Neuronal stem cell (in vitro differentiated cells): ENCODE data around the gene KCNA10.

Experiments used
- DNase-seq: peaks from one replicate; pipeline ENCODE4 v3.0.0-alpha.2; 2013; ENCODE audit warnings: low spot score
- H2AFZ ChIP-seq: one replicate; pipeline ENCODE4 v1.6.1; 2013; ENCODE audit warnings: mild to moderate bottlenecking, low read length, inconsistent platforms
- H2AK5ac ChIP-seq: 2 replicates; pipeline ENCODE4 v1.6.1; 2013; ENCODE audit warnings: low read depth, mild to moderate bottlenecking, inconsistent platforms, low read length, moderate library complexity, mixed read lengths
- H2BK120ac ChIP-seq: 2 replicates; pipeline ENCODE4 v1.6.1; 2013; ENCODE audit warnings: low read depth, mild to moderate bottlenecking, inconsistent platforms, low read length, moderate library complexity, mixed read lengths
- H2BK12ac ChIP-seq: one replicate; pipeline ENCODE4 v1.6.1; 2013; ENCODE audit warnings: low read length, inconsistent platforms
- H2BK15ac ChIP-seq: 2 replicates; pipeline ENCODE4 v1.6.1; 2013; ENCODE audit warnings: mild to moderate bottlenecking, low read length, inconsistent platforms, mixed read lengths
- H2BK5ac ChIP-seq: one replicate; pipeline ENCODE4 v1.6.1; 2013; ENCODE audit warnings: inconsistent platforms, mild to moderate bottlenecking, low read length, moderate library complexity
- H3K14ac ChIP-seq: one replicate; pipeline ENCODE4 v1.6.1; 2013; ENCODE audit warnings: low read length, inconsistent platforms
- H3K18ac ChIP-seq: 2 replicates; pipeline ENCODE4 v1.6.1; 2013; ENCODE audit warnings: low read length, inconsistent platforms
- H3K23ac ChIP-seq: 2 replicates; pipeline ENCODE4 v1.6.1; 2013; ENCODE audit warnings: low read depth, mild to moderate bottlenecking, mixed read lengths, low read length, inconsistent platforms; ENCODE audit not compliant: poor library complexity
- H3K27ac ChIP-seq: replicated peaks from 3 replicates; pipeline ENCODE4 v1.5.1; 2013; ENCODE audit warnings: low read length, inconsistent platforms
- H3K27me3 ChIP-seq, 3 experiments: 2 replicates each; pipeline ENCODE4 v1.6.1; 2013; ENCODE audit warnings: low read length in 3 of 3, mild to moderate bottlenecking in 2 of 3, inconsistent platforms in 1 of 3, low read depth in 1 of 3, mixed read lengths in 1 of 3, moderate library complexity in 1 of 3; ENCODE audit not compliant: control insufficient read depth in 3 of 3, insufficient read depth in 3 of 3
- H3K36me3 ChIP-seq, 2 donors: replicated peaks in 1 of 2; 2 replicates each; pipeline ENCODE4 v1.6.1; 2013; ENCODE audit warnings: low read length in 2 of 2; ENCODE audit not compliant: control insufficient read depth in 2 of 2, insufficient read depth in 2 of 2
- H3K4ac ChIP-seq: 2 replicates; pipeline ENCODE4 v1.6.1; 2013; ENCODE audit warnings: inconsistent platforms, mild to moderate bottlenecking, low read length, moderate library complexity
- H3K4me1 ChIP-seq, 2 donors: 1 replicate in 1 of 2; 2 replicates in 1 of 2; pipeline ENCODE4 v1.6.1; 2013; ENCODE audit warnings: low read length in 2 of 2, low read depth in 1 of 2; ENCODE audit not compliant: control insufficient read depth in 2 of 2, insufficient read depth in 1 of 2
- H3K4me2 ChIP-seq: one replicate; pipeline ENCODE4 v1.6.1; 2013; ENCODE audit warnings: mild to moderate bottlenecking, low read length, inconsistent platforms; ENCODE audit not compliant: insufficient read depth, poor library complexity, severe bottlenecking
- H3K4me3 ChIP-seq, 2 donors: 2 replicates each; pipeline ENCODE4 v1.5.1; 2013; ENCODE audit warnings: low read length in 2 of 2, mild to moderate bottlenecking in 2 of 2, inconsistent platforms in 1 of 2, moderate library complexity in 1 of 2
- H3K79me1 ChIP-seq: one replicate; pipeline ENCODE4 v1.6.1; 2013; ENCODE audit warnings: low read depth, mild to moderate bottlenecking, inconsistent platforms, low read length, moderate library complexity
- H3K9ac ChIP-seq: one replicate; pipeline ENCODE4 v1.6.1; 2013; ENCODE audit warnings: mild to moderate bottlenecking, low read depth, low read length, inconsistent platforms; ENCODE audit not compliant: poor library complexity
- H3K9me3 ChIP-seq, 2 donors: replicated peaks in 1 of 2; 2 replicates each; pipeline versions ENCODE3 to v1.6.1; 2013; ENCODE audit warnings: low read length in 2 of 2, mild to moderate bottlenecking in 2 of 2, inconsistent platforms in 1 of 2, low read depth in 1 of 2, mixed read lengths in 1 of 2, moderate library complexity in 1 of 2; ENCODE audit not compliant: control insufficient read depth in 2 of 2, insufficient read depth in 1 of 2
- H4K8ac ChIP-seq: one replicate; pipeline ENCODE4 v1.6.1; 2013; ENCODE audit warnings: low read depth, mild to moderate bottlenecking, inconsistent platforms, low read length, moderate library complexity
- H4K91ac ChIP-seq: one replicate; pipeline ENCODE4 v1.6.1; 2013; ENCODE audit warnings: low read length, low read depth, mild to moderate bottlenecking, inconsistent platforms; ENCODE audit not compliant: poor library complexity
- WGBS, 2 donors: extraction: QIAGEN DNeasy Blood & Tissue Kit; methylation state at CpG; one replicate each; pipeline ENCODE4 v1.1.7; 2013; ENCODE audit warnings: missing lambda C conversion rate in 2 of 2, mixed read lengths in 1 of 2; ENCODE audit not compliant: insufficient read length in 2 of 2, insufficient replicate concordance in 1 of 2; ENCODE audit errors: extremely low coverage in 2 of 2; 5-methylcytosine and 5-hydroxymethylcytosine counted together

KCNA10 gene

GRCh38 chr1:110522560-110522959 is 3.6 kb upstream of the KCNA10 start:
- Histone ChIP-seq H3K9ac (no peak overlapping the region), H2BK120ac (no peak overlapping the region), H2BK5ac (no peak overlapping the region), H3K27me3 (peaks cover 0 to 17% (median 0%) of the 10 kb centered on the region in 3 experiments), H3K18ac (no peak overlapping the region), H2AK5ac (no peak overlapping the region), H3K4ac (no peak overlapping the region), H2AFZ (no peak overlapping the region), H3K4me2 (no peak overlapping the region), H2BK15ac (no peak overlapping the region), H3K79me1 (no peaks in the 10 kb centered on the region), H4K91ac (no peak overlapping the region), H3K9me3 (no peaks in the 10 kb centered on the region), H3K4me1 (no peaks in the 10 kb centered on the region), H3K23ac (no peak overlapping the region), H3K36me3 (no peaks in the 10 kb centered on the region), H3K27ac (no peak overlapping the region), H3K4me3 (no peak overlapping the region), H2BK12ac (no peak overlapping the region), H4K8ac (no peak overlapping the region), H3K14ac (no peak overlapping the region)
- no CpG with 5 or more reads among the region's 5 CpGs for WGBS, 2 donors
- no peak for DNase-seq

DNA sequence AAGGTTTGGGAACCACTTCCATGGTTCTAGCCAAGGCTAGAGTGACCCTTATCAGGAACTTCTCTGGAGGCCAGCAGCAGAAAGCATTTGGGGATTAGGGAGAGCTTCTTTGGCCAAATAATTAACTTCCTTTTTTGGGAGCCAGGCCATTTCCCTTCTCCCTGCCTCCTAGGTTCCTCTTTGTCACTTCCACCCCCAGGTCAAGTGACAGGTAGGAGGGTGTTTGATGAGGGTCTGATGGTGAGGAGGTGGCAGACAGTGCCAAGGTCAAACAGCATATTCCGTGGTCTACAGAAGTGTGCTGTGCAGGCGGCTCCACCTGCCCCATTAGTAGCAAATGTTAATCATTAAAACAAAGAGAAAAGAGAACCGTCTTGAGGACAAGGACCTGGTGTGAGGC is 1.9 kb upstream of the KCNA10 start:
- H2BK15ac ChIP-seq: no peak overlapping the region
- H3K4me3 ChIP-seq: no peak overlapping the region
- H3K36me3 ChIP-seq: no peaks in the 10 kb centered on the region
- H4K91ac ChIP-seq: no peak overlapping the region
- H2BK12ac ChIP-seq: no peak overlapping the region
- no peak overlapping the region for H3K27ac ChIP-seq
- H3K9ac ChIP-seq: no peak overlapping the region
- peaks cover 0 to 4% of the 10 kb centered on the region in 2 donors for H3K9me3 ChIP-seq
- H3K4me2 ChIP-seq: no peak overlapping the region
- H2BK5ac ChIP-seq: no peak overlapping the region
- DNase-seq: no peak
- H3K79me1 ChIP-seq: no peaks in the 10 kb centered on the region
- peaks cover 0 to 20% (median 0%) of the 10 kb centered on the region in 3 experiments for H3K27me3 ChIP-seq
- no peak overlapping the region for H2AK5ac ChIP-seq
- no CpG with 5 or more reads among the region's 3 CpGs for WGBS, 2 donors
- no peaks in the 10 kb centered on the region for H3K4me1 ChIP-seq
- no peak overlapping the region for H3K4ac ChIP-seq
- no peak overlapping the region for H2BK120ac ChIP-seq
- H3K18ac ChIP-seq: no peak overlapping the region
- no peak overlapping the region for H3K23ac ChIP-seq
- no peak overlapping the region for H3K14ac ChIP-seq
- no peak overlapping the region for H2AFZ ChIP-seq
- no peak overlapping the region for H4K8ac ChIP-seq

DNA sequence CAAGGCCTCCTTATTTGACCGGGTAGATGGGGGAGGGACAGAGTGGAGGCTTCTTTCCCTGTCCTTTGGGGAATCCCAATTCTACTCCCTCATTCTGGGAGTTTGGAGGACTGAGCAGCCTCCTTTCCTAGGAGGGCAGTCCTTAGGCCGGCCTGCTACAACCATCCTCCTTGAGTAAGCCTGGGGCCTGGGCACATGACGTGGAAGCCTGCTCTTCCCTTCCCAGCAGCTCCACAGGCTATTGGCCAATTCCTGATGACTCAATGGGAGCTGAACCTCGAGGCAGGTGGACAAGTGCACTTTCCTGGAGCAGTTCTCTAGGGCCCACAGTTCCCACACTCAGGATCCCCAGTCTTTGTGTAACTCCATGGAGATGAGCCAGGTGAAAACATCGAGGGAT is 3.1 kb downstream of the KCNA10 start:
- no peak overlapping the region for H3K4me2 ChIP-seq
- no peaks in the 10 kb centered on the region for H3K79me1 ChIP-seq
- no peak overlapping the region for H3K4me3 ChIP-seq
- no peak overlapping the region for H2BK12ac ChIP-seq
- no peak overlapping the region for H3K4ac ChIP-seq
- H2BK120ac ChIP-seq: no peak overlapping the region
- H2AK5ac ChIP-seq: peak overlapping the region; percentile 22
- peak overlapping the region; percentile 13 for H4K91ac ChIP-seq
- H4K8ac ChIP-seq: no peak overlapping the region
- H3K4me1 ChIP-seq: peaks cover 0 to 5% of the 10 kb centered on the region in 2 donors
- DNase-seq: no peak
- no peak overlapping the region for H3K27ac ChIP-seq
- no CpG with 5 or more reads among the region's 5 CpGs for WGBS, 2 donors
- H3K14ac ChIP-seq: no peak overlapping the region
- H3K9me3 ChIP-seq: peaks cover 0 to 6% of the 10 kb centered on the region in 2 donors
- peak overlapping the region; percentile 13 for H3K9ac ChIP-seq
- peaks cover 0 to 4% (median 0%) of the 10 kb centered on the region in 3 experiments for H3K27me3 ChIP-seq
- H3K18ac ChIP-seq: no peak overlapping the region
- H2BK5ac ChIP-seq: peak overlapping the region; percentile 71
- H3K36me3 ChIP-seq: no peaks in the 10 kb centered on the region
- no peak overlapping the region for H2BK15ac ChIP-seq
- no peak overlapping the region for H2AFZ ChIP-seq
- peak overlapping the region; percentile 37 for H3K23ac ChIP-seq

DNA sequence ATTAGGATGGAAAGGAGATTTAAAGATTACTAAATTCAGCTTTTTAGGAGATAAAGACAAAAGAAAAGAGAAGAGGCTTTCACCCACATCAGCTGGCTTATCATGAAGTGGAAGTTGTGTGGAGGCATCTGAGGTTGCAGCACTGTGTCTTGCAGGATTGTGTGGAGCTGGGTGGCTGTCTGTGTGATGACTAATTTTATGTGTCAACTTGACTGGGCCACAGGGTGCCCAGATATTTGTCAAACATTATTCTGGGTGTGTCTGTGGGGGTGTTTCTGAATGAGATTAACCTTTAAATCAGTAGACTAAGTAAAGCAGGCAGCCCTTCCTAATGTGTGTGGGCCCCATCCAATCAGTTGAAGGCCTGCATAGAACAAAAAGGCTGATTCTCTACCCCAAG is 3.9 kb downstream of the KCNA10 start:
- Histone ChIP-seq H2AFZ (no peak overlapping the region), H3K14ac (no peak overlapping the region)

More for the DNA sequence above, 3.9 kb downstream of the KCNA10 start:
- H2AK5ac ChIP-seq: no peak overlapping the region
- no peak overlapping the region for H3K4me2 ChIP-seq
- H2BK12ac ChIP-seq: no peak overlapping the region
- H2BK120ac ChIP-seq: no peak overlapping the region
- H2BK5ac ChIP-seq: no peak overlapping the region
- no peak overlapping the region for H3K23ac ChIP-seq
- no peak overlapping the region for H3K4me3 ChIP-seq
- H3K79me1 ChIP-seq: no peaks in the 10 kb centered on the region
- H3K36me3 ChIP-seq: no peaks in the 10 kb centered on the region
- no peak overlapping the region for H3K27ac ChIP-seq
- no peak overlapping the region for H4K8ac ChIP-seq
- peaks cover 0 to 4% (median 0%) of the 10 kb centered on the region in 3 experiments for H3K27me3 ChIP-seq
- H3K4me1 ChIP-seq: peaks cover 0 to 6% of the 10 kb centered on the region in 2 donors
- H4K91ac ChIP-seq: no peak overlapping the region
- peaks cover 0 to 6% of the 10 kb centered on the region in 2 donors for H3K9me3 ChIP-seq
- H3K18ac ChIP-seq: no peak overlapping the region
- no peak overlapping the region for H3K9ac ChIP-seq
- no peak overlapping the region for H2BK15ac ChIP-seq
- no peak for DNase-seq
- no peak overlapping the region for H3K4ac ChIP-seq
